GM19035 (cell line): ENCODE measurements around the gene C4B.

Source experiments
- ATAC-seq: cut with Tn5 transposase; IDR thresholded peaks from one replicate; pipeline ENCODE4 v1.9.1; 2021; ENCODE audit not compliant: unreplicated experiment

The C4B gene

GRCh38 chr6:32081168-32081990 lies 66.8 kb downstream of the C4B start:
- no peak for ATAC-seq

GRCh38 chr6:32082478-32082877 lies 67.9 kb downstream of the C4B start:
- no peak for ATAC-seq

GRCh38 chr6:32082935-32083334 lies 68.3 kb downstream of the C4B start:
- ATAC-seq = no peak

- no peak for ATAC-seq
Observed at GRCh38 chr6:32083812-32084768, 69.5 kb downstream of the C4B start.

- no peak for ATAC-seq
Observed at GRCh38 chr6:32084780-32085179, 70.2 kb downstream of the C4B start.
